Natural killer cell treated with Interleukin-12 subunit alpha and Interleukin-12 subunit beta and Interleukin-15 and Interleukin-18, amount 100 ng/mL, for 72 hours (primary cell): ENCODE data around the gene C2CD3. TPM values are rescaled to one million over a fixed set of nuclear protein-coding genes. Genes with fewer than 3 reads are reported as not detected.

Experiments
- ATAC-seq, 2 donors: fragments of 150-1000 bp; cut with Tn5 transposase in 1 of 2; sonication (Bioruptor Pico), chemical (Tn5 transposase) in 1 of 2; 2 replicates each; pipeline ENCODE4 v1.10.0; 2021
- DNase-seq: peaks from one replicate; pipeline ENCODE4 v3.0.0; 2022; ENCODE audit warnings: low spot score
- H3K27ac Mint-ChIP-seq, 2 donors: 1 replicate in 1 of 2; 2 replicates in 1 of 2; pipeline ENCODE4 v1.8.0; 2022; ENCODE audit warnings: mixed read lengths in 2 of 2, mild to moderate bottlenecking in 1 of 2, moderate library complexity in 1 of 2
- H3K27me3 Mint-ChIP-seq, 2 donors: 1 replicate in 1 of 2; 2 replicates in 1 of 2; pipeline ENCODE4 v1.8.0; 2022; ENCODE audit warnings: mixed read lengths in 2 of 2
- H3K36me3 Mint-ChIP-seq: one replicate; pipeline ENCODE4 v1.8.0; 2022; ENCODE audit warnings: mixed read lengths
- H3K4me1 Mint-ChIP-seq, 2 donors: 1 replicate in 1 of 2; 2 replicates in 1 of 2; pipeline ENCODE4 v1.8.0; 2022; ENCODE audit warnings: low read depth in 2 of 2, mixed read lengths in 2 of 2, mild to moderate bottlenecking in 1 of 2
- H3K4me3 Mint-ChIP-seq: one replicate; pipeline ENCODE4 v1.8.0; 2022; ENCODE audit warnings: mixed read lengths
- H3K9me3 Mint-ChIP-seq: 2 replicates; pipeline ENCODE4 v1.8.0; 2022; ENCODE audit warnings: mixed read lengths
- total RNA-seq, 2 donors: library from RNA; stranded (reverse); gene quantifications; one replicate each; pipeline ENCODE4 v1.2.3, GENCODE V29; 2022

Gene C2CD3
- total RNA-seq, 2 donors from 2014 or later: 49.1 to 76.7 TPM

GRCh38 chr11:74021998-74022397, 148.8 kb downstream of the C2CD3 start:
- DNase-seq (no peak), ATAC-seq (no peak)
- Mint-ChIP-seq H3K27me3 (no peaks in the 10 kb centered on the region), H3K27ac (no peak overlapping the region), H3K36me3 (peaks cover 16% of the 10 kb centered on the region), H3K4me1 (peaks cover 39 to 43% of the 10 kb centered on the region in 2 donors), H3K4me3 (no peak overlapping the region), H3K9me3 (no peaks in the 10 kb centered on the region)

- Mint-ChIP-seq H3K27ac (no peak overlapping the region), H3K27me3 (no peaks in the 10 kb centered on the region), H3K4me1 (peaks cover 33 to 42% of the 10 kb centered on the region in 2 donors), H3K4me3 (no peak overlapping the region), H3K9me3 (no peaks in the 10 kb centered on the region), H3K36me3 (peaks cover 23% of the 10 kb centered on the region)
- DNase-seq (no peak), ATAC-seq (peak; percentile 37 to 55)
These were observed 150.3 kb downstream of the C2CD3 start for GRCh38 chr11:74020539-74020938.

DNA sequence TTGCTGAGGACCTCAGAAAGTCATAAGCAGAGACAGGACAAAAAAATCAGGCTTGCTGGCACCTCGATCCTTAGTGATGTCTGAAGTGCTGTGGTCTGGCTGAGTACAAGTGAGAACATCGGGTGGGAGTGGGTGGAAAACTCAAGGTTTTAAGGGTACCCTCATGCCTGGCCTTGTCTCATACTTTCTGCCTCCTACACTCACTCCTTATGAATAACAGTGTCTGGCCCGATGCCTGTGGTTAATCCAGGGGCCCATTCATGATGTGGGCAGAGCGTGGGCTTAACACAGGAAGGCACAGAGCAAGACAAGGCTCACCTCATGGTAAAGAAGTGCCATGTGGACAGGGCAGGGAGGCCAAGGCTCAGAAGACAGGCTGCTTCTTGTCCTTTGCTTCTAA, 150.9 kb downstream of the C2CD3 start:
- Mint-ChIP-seq H3K36me3 (peaks cover 22% of the 10 kb centered on the region), H3K4me3 (no peak overlapping the region), H3K27me3 (no peaks in the 10 kb centered on the region), H3K4me1 (peaks cover 29 to 42% of the 10 kb centered on the region in 2 donors), H3K27ac (no peak overlapping the region), H3K9me3 (no peaks in the 10 kb centered on the region)
- DNase-seq (peak; percentile 73), ATAC-seq (peak; percentile 84 to 87)

DNA sequence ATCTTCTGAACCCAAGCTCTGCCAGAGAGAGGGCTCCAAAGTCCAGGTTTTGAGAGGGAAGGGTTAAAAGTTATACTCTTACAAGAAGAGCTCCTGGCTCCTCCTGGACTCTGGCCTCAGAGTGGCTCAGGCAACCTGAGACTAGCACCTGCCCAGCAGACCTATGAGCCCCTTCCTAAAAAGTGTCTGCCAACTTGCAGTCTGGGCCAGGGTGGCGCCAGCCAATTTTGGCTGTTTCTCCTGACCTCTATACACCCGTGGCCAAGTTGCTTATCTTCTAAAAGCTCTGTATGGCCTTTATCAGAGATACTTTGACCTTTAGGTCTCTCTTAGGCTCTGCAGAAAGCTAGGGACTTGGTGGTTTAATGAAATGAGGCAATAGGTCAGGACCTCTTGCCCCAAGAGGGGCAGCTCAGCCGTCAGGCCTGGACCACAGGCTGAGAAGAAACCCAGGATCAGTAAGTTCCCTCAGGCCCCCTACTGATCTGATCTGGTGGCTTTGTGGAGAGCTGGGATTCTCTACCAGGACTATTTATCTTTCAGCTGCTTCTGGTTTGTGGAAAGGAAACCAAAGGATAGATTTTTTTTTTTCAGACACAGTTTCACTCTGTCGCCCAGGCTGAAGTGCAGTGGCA, 151.6 kb downstream of the C2CD3 start:
- Mint-ChIP-seq H3K4me1 (peaks cover 26 to 38% of the 10 kb centered on the region in 2 donors), H3K36me3 (peaks cover 22% of the 10 kb centered on the region), H3K4me3 (peak overlapping the region; percentile 13)

DNA sequence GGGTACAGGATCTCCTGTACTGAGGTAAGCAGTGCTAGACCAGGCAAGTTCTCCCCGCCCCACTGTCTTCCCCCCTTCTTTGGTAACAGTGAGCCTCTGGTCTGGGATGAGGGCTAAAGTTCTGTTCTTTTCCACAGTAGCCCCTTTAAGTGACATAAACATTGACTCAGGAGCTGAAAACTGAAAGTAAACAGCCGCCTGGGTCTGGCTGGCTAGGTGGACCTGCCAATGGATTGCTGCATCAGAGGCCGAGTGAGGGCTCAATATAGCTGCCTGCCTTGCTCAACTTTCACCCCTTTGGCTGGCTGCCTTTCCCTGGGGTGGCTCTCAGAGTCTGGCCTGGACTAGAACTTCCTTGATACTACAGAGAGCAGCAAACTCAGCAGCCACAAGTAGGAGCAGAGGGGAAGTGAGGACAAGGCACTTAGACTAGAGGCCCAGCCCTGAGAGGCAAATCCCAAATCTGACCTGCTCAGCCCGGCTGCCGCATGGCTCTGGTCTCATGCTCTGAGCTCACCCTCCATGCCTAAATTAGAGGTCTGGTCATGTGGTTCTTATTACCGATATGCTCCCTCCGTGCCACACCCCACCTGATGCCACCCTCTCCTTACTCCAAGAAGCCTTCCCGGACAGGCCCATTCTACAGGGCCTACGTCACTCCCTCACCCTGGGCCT, 152.3 kb downstream of the C2CD3 start:
- no peaks in the 10 kb centered on the region for H3K9me3 Mint-ChIP-seq
- H3K4me1 Mint-ChIP-seq: peaks cover 20 to 31% of the 10 kb centered on the region in 2 donors
- H3K36me3 Mint-ChIP-seq: peaks cover 16% of the 10 kb centered on the region
- H3K27me3 Mint-ChIP-seq: no peaks in the 10 kb centered on the region
- ATAC-seq (peak in 1 of 2 donors; percentile 54), DNase-seq (no peak)
- peak overlapping the region; percentile 13 for H3K4me3 Mint-ChIP-seq
- H3K27ac Mint-ChIP-seq: no peak overlapping the region

More for the DNA sequence above, 151.6 kb downstream of the C2CD3 start:
- Mint-ChIP-seq H3K9me3 (no peaks in the 10 kb centered on the region), H3K27me3 (no peaks in the 10 kb centered on the region), H3K27ac (no peak overlapping the region)
- no peak for ATAC-seq
- DNase-seq: no peak

DNA sequence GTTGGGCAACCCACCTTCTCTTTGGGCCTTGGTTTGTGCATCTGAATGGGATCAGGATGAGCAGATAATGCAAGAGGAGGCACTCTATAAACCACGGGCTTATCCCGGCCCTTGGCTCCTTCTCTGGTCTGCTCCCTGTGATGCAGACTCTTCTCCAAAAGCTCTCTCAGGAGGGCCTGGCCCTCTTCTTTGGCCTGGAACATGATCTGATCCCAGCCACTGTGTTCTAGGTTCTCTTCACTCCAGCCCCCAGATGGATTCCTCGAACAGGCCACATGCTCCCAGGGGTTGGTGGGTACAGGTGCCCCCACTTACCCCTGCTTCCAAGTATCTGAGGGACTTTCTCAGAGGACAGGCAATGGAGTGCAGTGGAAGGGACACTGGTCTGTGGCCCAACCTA, 153.2 kb downstream of the C2CD3 start:
- H3K36me3 Mint-ChIP-seq: peaks cover 16% of the 10 kb centered on the region
- ATAC-seq: no peak
- no peaks in the 10 kb centered on the region for H3K27me3 Mint-ChIP-seq
- H3K9me3 Mint-ChIP-seq: no peaks in the 10 kb centered on the region
- no peak overlapping the region for H3K4me3 Mint-ChIP-seq
- H3K4me1 Mint-ChIP-seq: peaks cover 14 to 26% of the 10 kb centered on the region in 2 donors
- no peak overlapping the region for H3K27ac Mint-ChIP-seq
- no peak for DNase-seq

DNA sequence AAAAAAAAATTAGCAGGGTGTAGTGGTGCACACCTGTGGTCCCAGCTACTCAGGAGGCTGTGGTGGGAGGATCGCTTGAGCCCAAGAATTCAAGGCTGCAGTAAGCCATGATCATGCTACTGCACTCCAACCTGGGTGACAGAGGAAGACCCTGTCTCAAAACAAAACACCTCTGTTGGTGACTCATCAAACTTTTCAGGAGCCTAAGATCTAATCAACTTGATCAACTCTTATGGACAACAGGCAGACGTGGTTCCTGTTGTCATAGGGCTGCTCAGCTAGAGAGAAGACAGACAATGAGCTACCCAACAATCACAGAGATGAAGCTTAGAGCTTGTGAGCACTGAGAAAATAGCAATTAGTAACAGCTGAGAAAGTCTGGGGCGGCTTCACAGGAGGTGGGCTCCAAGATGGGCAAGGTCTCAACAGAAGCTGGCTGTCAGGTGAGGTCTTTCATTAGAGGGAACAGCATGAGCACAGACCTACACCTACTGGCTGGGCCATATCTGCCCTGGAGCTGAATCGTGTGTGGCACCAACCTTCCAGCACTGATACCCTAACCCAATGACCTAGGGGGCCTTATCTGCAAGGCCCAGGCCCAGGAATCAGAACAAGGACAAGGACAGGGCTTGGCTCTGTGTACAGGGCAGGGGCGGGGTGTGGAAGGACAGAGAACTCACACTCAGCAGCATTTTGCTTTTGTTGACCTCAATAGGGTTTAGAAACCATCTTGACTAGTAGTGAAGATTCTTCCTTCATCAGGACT, 154.7 kb downstream of the C2CD3 start:
- ATAC-seq: no peak
- Mint-ChIP-seq H3K36me3 (peaks cover 16% of the 10 kb centered on the region), H3K27me3 (no peaks in the 10 kb centered on the region), H3K4me1 (peaks cover 24 to 34% of the 10 kb centered on the region in 2 donors), H3K27ac (peak overlapping the region; percentile 1 to 32), H3K4me3 (no peak overlapping the region), H3K9me3 (no peaks in the 10 kb centered on the region)
- DNase-seq: no peak

GRCh38 chr11:74014880-74015279, 155.9 kb downstream of the C2CD3 start:
- ATAC-seq (no peak), DNase-seq (no peak)
- no peak overlapping the region for H3K27ac Mint-ChIP-seq
- H3K4me3 Mint-ChIP-seq: no peak overlapping the region
- no peaks in the 10 kb centered on the region for H3K27me3 Mint-ChIP-seq
- H3K36me3 Mint-ChIP-seq: peaks cover 16% of the 10 kb centered on the region
- no peaks in the 10 kb centered on the region for H3K9me3 Mint-ChIP-seq
- peaks cover 36 to 46% of the 10 kb centered on the region in 2 donors for H3K4me1 Mint-ChIP-seq

DNA sequence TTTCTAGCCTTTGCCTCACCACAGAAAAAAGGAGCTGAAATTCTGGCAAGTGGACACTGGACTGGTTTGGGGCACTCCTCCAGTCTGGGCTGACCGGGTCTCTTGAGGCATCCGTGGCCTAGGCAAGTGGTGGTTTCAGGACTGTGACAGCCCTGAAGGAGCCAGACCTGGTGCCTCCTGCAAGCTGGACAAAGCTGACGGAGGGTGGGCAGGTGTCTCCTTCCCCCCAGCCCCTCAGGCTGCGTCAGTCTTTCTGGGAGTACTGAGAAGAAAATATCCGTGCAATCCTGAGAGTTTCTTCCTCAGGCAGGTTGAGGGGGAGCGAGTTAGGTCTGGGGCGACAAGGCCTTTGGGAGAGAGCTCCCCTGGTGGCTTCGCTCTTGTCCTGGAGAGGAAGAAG, 157.7 kb downstream of the C2CD3 start:
- Mint-ChIP-seq H3K27me3 (no peaks in the 10 kb centered on the region), H3K4me3 (no peak overlapping the region), H3K4me1 (peaks cover 41 to 50% of the 10 kb centered on the region in 2 donors), H3K36me3 (peaks cover 16% of the 10 kb centered on the region), H3K9me3 (no peaks in the 10 kb centered on the region), H3K27ac (no peak overlapping the region)
- ATAC-seq: no peak
- DNase-seq: no peak

DNA sequence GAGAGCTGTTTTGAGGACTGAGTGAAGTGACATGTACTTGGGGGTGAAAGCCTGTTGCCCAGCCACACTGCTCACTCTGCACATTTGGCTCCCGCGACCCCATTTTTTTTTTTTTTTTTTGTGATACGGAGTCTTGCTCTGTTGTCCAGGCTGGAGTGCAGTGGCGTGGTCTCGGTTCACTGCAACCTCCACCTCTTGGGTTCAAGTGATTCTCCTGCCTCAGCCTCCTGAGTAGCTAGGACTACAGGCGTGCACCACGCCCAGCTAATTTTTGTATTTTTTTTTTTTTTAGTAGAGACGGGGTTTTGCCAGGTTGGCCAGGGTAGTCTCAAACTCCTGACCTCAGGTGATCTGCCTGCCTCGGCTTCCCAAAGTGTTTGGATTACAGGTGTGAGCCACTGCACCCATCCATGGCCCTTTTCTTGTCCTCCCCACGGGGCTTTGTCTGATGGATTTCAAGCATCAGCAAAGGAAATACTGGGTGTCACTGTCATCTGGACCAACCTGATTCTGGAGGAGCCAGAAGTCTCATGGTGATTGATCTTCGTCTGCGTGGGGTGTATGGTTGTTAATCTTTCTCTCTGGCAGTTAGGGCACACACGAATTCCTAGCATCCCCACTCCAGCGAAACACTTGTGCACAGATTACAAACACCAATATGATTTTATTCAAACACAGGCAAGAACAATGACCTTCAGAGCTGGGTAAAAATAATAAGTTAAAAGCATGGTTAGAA, 158.6 kb downstream of the C2CD3 start:
- H3K4me1 Mint-ChIP-seq: peaks cover 40 to 49% of the 10 kb centered on the region in 2 donors
- DNase-seq (no peak), ATAC-seq (no peak)
- peak overlapping the region; percentile 64 for H3K4me3 Mint-ChIP-seq
- H3K9me3 Mint-ChIP-seq: no peaks in the 10 kb centered on the region
- peaks cover 16% of the 10 kb centered on the region for H3K36me3 Mint-ChIP-seq
- no peaks in the 10 kb centered on the region for H3K27me3 Mint-ChIP-seq
- H3K27ac Mint-ChIP-seq: peak overlapping the region; percentile 88 to 93

- Mint-ChIP-seq H3K27ac (peak overlapping the region; percentile 88 to 93), H3K4me3 (peak overlapping the region; percentile 64), H3K4me1 (peaks cover 40 to 45% of the 10 kb centered on the region in 2 donors), H3K27me3 (no peaks in the 10 kb centered on the region), H3K36me3 (peaks cover 8% of the 10 kb centered on the region), H3K9me3 (no peaks in the 10 kb centered on the region)
- DNase-seq (peak; percentile 65), ATAC-seq (peak; percentile 78 to 89)
These were observed 159.3 kb downstream of the C2CD3 start for GRCh38 chr11:74011360-74012073.

DNA sequence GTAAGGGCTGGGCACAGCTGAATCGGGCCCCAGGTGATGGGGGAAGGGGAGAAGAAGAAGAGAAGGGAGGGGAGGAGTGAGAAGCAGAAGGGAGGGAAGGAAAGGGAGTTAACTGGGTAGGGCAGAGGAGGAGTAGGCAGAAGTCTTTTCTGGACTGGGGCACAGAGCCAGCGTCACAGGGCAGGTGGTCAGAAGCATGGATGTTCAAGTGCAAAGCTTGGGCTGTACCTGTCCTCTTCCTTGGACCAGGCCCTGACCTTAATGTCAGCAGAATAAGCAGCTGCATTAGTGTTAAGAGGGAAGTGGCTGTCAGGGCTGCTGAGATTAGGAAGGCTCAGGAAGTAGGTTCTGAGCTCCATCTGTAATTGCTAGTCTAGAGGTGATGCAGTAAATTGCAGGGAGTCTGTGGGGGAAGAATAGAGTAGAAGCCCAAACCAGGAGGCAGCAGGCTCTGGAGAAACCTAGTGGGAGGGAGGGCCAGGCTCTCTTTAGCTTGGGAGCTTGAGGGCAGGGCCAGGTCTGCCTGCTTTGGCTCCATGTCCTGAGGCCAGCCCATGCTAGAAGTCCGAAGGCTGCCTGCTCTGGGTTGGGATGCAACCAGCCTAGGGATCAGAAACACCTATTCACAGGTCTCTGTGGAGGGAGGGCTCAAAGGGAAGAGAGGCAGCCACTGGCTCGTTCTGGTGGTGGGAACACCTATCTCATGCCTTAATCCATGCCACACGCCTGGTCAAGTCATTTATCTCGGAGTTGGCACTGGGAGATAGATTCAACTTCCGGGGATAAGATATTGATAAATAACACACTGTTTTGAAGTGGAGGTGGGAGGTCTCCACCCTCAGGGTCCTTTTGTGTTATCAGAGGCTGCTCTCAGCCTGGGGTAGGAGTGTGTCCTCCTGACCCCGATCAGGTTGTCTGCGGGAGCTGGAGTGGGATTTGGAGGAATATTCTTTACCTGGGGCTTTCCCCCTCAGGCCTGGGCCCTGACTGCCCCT, 160.2 kb downstream of the C2CD3 start:
- peak overlapping the region; percentile 88 to 93 for H3K27ac Mint-ChIP-seq
- H3K4me1 Mint-ChIP-seq: peaks cover 41 to 45% of the 10 kb centered on the region in 2 donors
- no peaks in the 10 kb centered on the region for H3K27me3 Mint-ChIP-seq
- H3K9me3 Mint-ChIP-seq: no peaks in the 10 kb centered on the region
- H3K36me3 Mint-ChIP-seq: no peaks in the 10 kb centered on the region
- DNase-seq: no peak
- no peak for ATAC-seq
- peak overlapping the region; percentile 30 for H3K4me3 Mint-ChIP-seq
